Erythroblast (primary cell): ENCODE data around the gene TUBA1C.
"Not testable (repeated sequence)": the region's sequence is repeated elsewhere in the genome, so short reads cannot be mapped to it uniquely, and the experiment has no call there.

ENCODE experiments used
- DNase-seq, 2 experiments: peaks; one replicate each; lab custom pipeline; 2025; lab: John Stamatoyannopoulos, UW
- GATA1 ChIP-seq: IDR thresholded peaks from 2 replicates; pipeline ENCODE4 v1.6.1; 2011; ENCODE audit warnings: low read depth, mild to moderate bottlenecking, control low read depth, low read length, moderate library complexity
- POLR2A ChIP-seq: IDR thresholded peaks from 2 replicates; pipeline ENCODE4 v1.6.1; 2011; ENCODE audit warnings: mild to moderate bottlenecking, low read length

Gene TUBA1C

DNA sequence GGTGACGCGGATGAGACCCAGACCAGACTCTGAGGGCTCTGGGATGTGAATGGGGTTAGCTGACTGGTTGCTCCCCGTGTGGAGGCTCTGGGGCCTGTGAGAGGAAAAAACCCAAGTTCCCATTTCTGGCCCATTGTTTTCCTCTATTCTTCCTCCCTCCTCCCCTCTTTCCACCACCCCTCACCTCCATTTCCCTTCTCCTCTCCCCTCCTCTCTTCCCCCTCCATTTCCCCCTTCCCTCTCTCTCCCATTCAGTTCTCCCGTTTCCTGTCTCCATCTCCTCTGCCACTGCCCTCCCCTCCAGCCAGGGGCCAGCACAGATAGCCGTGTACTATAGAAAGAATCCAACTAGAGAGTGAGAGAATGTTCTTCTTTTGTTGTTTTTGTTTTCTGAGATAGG lies 17.4 kb downstream of the TUBA1C start:
- no peak for DNase-seq
- TF ChIP-seq POLR2A (no peak), GATA1 (no peak)

GRCh38 chr12:49282740-49283375 lies 18.0 kb downstream of the TUBA1C start:
- DNase-seq: not testable (repeated sequence)

DNA sequence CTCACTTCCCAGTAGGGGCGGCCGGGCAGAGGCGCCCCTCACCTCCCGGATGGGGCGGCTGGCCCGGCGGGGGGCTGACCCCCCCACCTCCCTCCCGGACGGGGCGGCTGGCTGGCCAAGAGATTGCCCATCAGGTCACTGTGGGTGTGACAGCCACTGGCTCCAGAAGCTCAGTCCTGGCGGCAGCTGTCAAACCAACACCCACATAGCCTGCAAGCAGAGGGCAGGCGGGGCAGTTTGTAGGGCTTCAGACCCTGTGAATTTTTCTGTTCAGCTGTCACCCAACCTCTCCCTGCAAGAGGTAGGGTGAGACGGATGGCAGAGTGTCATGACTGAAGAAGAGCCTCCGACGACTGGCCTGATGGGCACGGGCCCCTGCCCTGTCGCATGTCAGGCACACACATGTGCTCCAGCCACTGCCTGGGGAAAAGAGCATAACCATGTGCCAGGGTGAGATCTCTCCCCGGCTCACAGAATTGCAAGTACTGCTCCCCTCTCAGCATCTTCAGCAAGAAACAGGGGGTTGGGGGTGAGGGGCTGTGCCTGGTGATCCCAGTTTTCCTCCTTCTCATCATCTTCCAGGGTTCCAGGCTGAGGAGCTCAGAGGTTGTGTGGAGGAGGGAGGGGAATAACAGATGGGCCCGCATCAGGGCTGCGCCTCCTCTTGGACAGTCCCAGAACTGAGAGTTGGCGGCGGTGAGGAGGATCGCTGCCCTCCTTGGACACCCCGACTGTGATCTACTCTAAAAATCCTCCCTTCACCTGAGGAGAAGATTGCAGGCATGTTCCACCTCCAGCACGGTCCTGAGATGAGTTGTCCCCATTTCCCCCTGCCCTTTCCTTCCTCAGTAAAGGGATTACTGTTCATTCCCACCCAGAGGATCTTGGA lies 18.9 kb downstream of the TUBA1C start:
- TF ChIP-seq GATA1 (no peak), POLR2A (no peak)
- no peak for DNase-seq

GRCh38 chr12:49284672-49285071 lies 19.8 kb downstream of the TUBA1C start:
- TF ChIP-seq POLR2A (no peak), GATA1 (no peak)
- no peak for DNase-seq

GRCh38 chr12:49287876-49288275 lies 23.0 kb downstream of the TUBA1C start:
- DNase-seq: no peak
- TF ChIP-seq POLR2A (no peak), GATA1 (no peak)

DNA sequence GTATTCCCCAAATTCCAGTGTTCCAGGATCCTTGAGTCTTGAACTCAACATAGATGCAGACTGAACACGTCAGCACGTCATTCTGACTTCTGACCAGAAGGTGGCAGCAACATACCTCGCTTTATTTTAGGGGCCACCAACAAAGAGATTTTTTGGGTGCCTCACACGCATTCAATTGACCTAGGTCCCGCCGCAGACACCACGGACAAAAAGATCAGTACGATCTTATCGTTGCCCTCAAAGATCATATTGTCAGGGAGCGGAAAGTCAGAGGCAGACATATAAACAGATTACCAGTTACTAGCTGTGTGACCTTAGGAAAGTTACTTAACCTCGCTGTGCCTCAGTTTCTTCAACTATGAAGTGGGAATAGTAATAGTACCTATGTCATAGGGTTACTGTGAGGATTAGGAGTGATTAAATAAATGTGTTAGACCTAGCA lies 23.6 kb downstream of the TUBA1C start:
- TF ChIP-seq POLR2A (no peak), GATA1 (no peak)
- DNase-seq: peak; percentile 68 to 84

DNA sequence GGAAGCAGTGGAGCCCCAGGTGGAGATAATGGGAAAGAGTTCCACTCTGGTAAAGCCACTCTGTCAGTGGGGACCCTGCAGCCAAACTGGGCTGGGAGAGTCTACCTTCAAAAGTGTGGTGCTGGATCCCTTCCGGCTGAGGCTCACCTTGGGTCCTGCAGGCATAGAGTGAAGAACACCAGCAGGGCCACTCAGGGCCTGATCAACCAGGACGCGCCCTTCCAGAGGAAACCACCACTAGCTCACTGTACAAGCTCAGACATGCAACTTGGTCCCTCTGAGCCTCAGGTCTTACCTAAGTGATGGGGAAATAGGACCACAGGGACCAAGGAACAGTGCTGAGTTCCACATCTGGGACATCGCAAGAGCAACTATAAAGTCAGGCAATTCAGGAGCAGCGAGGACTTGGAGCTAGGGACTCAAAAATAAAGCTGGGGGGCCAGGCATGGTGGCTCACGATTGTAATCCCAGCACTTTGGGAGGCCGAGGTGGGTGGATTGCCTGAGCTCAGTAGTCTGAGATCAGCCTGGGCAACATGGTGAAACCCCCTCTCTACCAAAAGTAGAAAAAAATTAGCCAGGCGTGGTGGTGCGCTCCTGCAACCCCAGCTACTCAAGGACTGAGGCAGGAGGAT lies 24.2 kb downstream of the TUBA1C start:
- no peak for DNase-seq
- TF ChIP-seq POLR2A (no peak), GATA1 (no peak)

DNA sequence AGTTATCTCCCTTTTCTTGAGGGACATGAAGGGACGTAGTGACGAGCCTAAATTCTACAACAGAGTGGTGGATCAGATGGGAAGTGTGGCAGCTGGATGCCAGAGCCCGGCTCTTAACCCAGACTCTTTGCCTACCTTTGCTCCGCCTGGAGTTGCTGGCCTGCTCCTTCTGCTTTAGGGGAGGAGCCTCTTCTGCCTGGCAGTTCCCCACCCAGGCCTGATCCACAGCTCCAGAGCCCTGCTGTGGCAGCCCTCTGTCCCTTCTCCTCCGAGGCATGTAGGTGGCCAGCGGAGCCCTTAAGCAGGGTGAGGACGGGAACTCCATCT lies 27.8 kb downstream of the TUBA1C start:
- TF ChIP-seq GATA1 (no peak), POLR2A (no peak)
- no peak for DNase-seq

DNA sequence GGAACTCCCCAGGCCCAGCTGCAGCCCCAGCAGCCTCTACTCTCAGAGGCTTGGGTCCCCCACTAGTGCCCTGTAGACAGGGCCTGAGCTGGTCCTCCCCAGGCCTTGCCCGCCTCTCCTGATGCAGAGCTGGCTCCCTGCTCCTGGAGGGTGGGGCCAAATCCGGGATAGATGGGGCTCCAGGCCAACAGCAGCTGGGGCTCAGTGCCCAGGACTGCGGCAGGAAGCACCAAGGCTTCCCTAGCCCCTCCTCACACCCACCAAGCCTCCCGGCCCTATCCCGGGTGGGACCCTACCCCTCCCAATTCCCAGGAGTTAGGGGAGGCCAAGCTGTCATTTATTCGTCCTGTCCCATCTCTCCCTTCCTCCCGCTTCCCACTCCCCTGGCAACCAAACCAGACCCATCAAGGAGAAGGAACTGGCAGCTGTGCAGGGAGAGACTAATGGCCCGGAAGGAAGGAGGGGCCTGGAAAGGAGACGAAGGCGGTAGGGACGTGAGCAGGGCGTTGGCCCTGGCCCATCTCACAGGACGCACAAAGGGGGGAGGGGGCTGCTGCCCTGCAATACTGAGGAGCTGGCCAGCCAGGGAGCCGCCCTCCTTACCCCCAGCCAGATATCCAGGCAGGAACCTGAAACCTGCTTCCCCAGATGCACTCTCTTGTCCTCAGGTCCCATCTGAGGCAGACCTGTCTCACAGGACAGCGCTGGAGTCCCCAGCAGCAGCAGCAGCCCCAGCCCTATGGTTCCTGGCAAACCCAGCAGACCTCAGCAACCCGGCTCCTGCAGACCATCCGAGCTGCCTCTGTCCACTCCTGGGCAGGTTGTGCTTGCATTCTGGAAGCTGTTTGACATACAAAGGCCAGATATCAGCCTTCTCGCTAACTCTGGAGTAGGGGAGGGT lies 28.4 kb downstream of the TUBA1C start:
- no peak for DNase-seq
- TF ChIP-seq GATA1: no peak
- no peak for TF ChIP-seq POLR2A

- TF ChIP-seq POLR2A: no peak
- no peak for TF ChIP-seq GATA1
- DNase-seq: no peak
Measured at GRCh38 chr12:49294086-49294803, 29.4 kb downstream of the TUBA1C start.

DNA sequence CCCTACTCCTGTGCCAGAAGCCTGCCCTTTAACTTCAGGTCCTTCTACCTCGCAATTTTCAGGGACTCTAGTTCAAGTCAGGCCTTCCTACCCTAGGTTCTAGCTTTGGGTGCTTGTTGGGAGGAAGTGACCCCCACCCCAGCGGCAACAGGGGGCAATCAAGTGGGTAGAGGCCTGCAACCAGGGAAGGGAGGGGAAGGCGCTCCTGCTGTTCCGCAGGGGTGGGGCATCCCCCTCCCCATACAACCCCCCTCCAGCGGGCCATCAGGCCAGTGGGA lies 29.9 kb downstream of the TUBA1C start:
- TF ChIP-seq GATA1 (no peak), POLR2A (no peak)
- DNase-seq: no peak

DNA sequence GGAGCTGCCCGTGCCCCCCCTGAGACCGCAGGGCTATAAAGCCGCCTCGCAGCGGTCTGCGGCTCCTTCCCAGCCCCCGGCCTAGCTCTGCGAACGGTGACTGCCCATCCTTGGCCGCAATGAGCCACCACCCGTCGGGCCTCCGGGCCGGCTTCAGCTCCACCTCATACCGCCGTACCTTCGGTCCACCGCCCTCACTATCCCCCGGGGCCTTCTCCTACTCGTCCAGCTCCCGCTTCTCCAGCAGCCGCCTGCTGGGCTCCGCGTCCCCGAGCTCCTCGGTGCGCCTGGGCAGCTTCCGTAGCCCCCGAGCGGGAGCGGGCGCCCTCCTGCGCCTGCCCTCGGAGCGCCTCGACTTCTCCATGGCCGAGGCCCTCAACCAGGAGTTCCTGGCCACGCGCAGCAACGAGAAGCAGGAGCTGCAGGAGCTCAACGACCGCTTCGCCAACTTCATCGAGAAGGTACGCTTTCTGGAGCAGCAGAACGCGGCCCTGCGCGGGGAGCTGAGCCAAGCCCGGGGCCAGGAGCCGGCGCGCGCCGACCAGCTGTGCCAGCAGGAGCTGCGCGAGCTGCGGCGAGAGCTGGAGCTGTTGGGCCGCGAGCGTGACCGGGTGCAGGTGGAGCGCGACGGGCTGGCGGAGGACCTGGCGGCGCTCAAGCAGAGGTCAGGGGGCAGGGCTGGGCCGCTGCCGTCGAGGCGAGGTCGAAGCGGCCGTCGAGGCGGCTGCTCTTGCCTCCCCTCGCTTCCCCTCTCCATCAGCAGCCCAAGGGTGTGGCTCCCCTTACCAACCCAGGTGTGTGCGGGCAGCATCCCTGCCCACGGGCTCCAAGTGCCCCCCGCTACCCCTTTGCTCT lies 30.4 kb downstream of the TUBA1C start, which contains the start of gene PRPH:
PRPH (plus strand) TSS at position 66 of the 855 bp plus-strand sequence; CDS start at position 120, 54 bp downstream.
- no peak for DNase-seq
- TF ChIP-seq POLR2A: no peak
- no peak for TF ChIP-seq GATA1
